Measurements from ENCODE around the gene SERTAD3. TPM values are rescaled to one million over a fixed set of nuclear protein-coding genes. Genes with fewer than 3 reads are reported as not detected.

The SERTAD3 gene
- total and polyA plus RNA-seq, 2 of the 8 experiments (the other 6 are each of a cell fraction or from before 2014, with no cell fraction given), result 15.1 to 32.1 TPM

DNA sequence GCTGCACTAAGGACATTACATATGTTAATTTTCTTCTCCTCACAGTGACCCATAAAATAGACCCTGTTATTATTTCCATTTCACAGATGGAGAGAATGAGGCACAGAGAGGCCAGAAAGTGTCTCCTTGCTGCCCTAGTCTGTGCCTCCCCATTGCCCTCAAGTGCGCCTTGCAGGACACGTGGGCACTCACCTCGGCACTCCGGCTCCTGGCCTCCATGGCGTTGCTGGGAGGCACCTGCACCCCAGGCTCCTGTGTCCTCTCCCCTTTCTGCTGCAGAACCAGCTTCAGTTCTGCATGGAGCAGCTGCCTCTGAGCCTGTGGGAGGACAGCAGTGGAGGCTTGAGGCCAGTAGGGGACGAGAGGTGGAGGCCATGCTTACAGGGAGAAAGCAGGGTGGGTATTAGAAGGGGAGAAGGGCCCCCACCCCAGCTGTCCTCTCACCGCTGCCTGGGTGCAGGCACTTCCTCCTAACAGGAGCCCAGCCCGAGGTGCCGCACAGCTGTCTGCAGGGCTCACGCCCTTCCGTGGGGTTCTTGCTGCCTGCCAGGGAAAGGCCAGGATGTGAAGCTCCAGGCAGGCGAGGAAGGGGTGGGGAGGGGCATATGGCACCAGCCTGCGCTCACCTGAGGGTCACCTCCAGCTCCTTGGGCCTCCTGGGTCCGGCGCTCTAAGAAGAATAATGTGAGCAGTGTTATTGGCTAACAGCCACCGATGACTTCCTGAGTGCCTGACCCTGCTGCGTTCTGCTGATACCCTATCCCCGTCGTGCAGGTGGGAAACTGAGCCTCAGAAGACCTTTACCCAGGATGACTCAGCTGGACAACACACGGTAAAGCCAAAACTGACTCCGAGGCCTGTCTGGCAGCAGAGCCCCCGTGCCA lies 36.2 kb downstream of the SERTAD3 start:
- WGBS, 2 experiments (ENCODE audit: extremely low coverage in 1 of 2, insufficient coverage in 1 of 2, insufficient read length in 1 of 2, insufficient replicate concordance in 2 of 2, low coverage in 1 of 2, low lambda C conversion rate in 2 of 2, missing lambda C conversion rate in 1 of 2), result 87% methylated on average over 22 of the region's 22 CpGs; no CpG with 5 or more reads in 1 of the 2 experiments
- no peak for TF ChIP-seq HDAC2 (IDR thresholded peaks at IDR 0.05; ENCODE audit: borderline replicate concordance in 1 of 2, low read depth in 2 of 2, low read length in 2 of 2)
- TF ChIP-seq CHD2 (IDR thresholded peaks at IDR 0.05; ENCODE audit: low read length), result no peak
- TF ChIP-seq BACH1 (IDR thresholded peaks at IDR 0.05; ENCODE audit: low read length), result no peak
- no peak for TF ChIP-seq SP1 (IDR thresholded peaks at IDR 0.05; ENCODE audit: low read depth, low read length)
- TF ChIP-seq CBX5 (IDR thresholded peaks at IDR 0.05; ENCODE audit: low read depth, low read length), result no peak
- no peak for TF ChIP-seq EGR1 (IDR thresholded peaks at IDR 0.05; ENCODE audit: borderline replicate concordance, low read depth, low read length)
- TF ChIP-seq, protein P1, sequence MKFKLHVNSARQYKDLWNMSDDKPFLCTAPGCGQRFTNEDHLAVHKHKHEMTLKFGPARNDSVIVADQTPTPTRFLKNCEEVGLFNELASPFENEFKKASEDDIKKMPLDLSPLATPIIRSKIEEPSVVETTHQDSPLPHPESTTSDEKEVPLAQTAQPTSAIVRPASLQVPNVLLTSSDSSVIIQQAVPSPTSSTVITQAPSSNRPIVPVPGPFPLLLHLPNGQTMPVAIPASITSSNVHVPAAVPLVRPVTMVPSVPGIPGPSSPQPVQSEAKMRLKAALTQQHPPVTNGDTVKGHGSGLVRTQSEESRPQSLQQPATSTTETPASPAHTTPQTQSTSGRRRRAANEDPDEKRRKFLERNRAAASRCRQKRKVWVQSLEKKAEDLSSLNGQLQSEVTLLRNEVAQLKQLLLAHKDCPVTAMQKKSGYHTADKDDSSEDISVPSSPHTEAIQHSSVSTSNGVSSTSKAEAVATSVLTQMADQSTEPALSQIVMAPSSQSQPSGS (IDR thresholded peaks at IDR 0.05; ENCODE audit: low read length), result no peak
- no peak for TF ChIP-seq TAF1 (IDR thresholded peaks at IDR 0.05; ENCODE audit: low read depth, low read length)
- no peak for TF ChIP-seq SIRT6 (IDR thresholded peaks at IDR 0.05; ENCODE audit: low read length)
- TF ChIP-seq BRCA1 (IDR thresholded peaks at IDR 0.05; ENCODE audit: low read depth, low read length), result no peak

More for the DNA sequence above, 36.2 kb downstream of the SERTAD3 start:
- Histone ChIP-seq H4K5ac (ENCODE audit: insufficient read length, low read depth, low read length) (no peak overlapping the region), H3K4ac (replicated peaks; ENCODE audit: insufficient read length, low read depth, low read length) (no peak overlapping the region), H2BK12ac (ENCODE audit: low read depth, low read length) (no peak overlapping the region), H2BK5ac (ENCODE audit: low read depth, low read length) (peak overlapping the region; percentile 21; the same call in 1 of the 2 replicates), H4K91ac (replicated peaks; ENCODE audit: insufficient read length, low read length) (no peak overlapping the region), H3K36me3 (ENCODE audit: control insufficient read depth in 2 of 4, insufficient read depth in 4 of 4, low read length in 3 of 4) (no peaks in the 10 kb centered on the region), H3K9me3 (ENCODE audit: insufficient read depth in 2 of 2, low read depth in 1 of 2, low read length in 1 of 2) (no peaks in the 10 kb centered on the region), H3K4me1 (replicated peaks in 1 of 4; ENCODE audit: control insufficient read depth in 3 of 4, insufficient read depth in 4 of 4, low read length in 3 of 4) (peaks cover 5 to 13% (median 8%) of the 10 kb centered on the region in 4 experiments; a peak in 6 of 7 replicates), H4K20me1 (replicated peaks in 1 of 2; ENCODE audit: control insufficient read depth in 1 of 2, insufficient read depth in 2 of 2, low read length in 2 of 2) (no peaks in the 10 kb centered on the region), H3K79me2 (ENCODE audit: control insufficient read depth in 1 of 2, insufficient read depth in 2 of 2, low read length in 2 of 2) (no peaks in the 10 kb centered on the region), H2BK20ac (ENCODE audit: low read length) (0 out of 2 replicates have a peak overlapping the region, but pooled peaks have one; percentile 80), H3K18ac (ENCODE audit: extremely low read depth, low read length) (no peak overlapping the region; the same call in 1 of the 2 replicates), H2AFZ (ENCODE audit: low read length) (no peak overlapping the region), H4K8ac (ENCODE audit: extremely low read depth, insufficient read depth, low read length) (no peak overlapping the region; the same call in 1 of the 2 replicates), H3K14ac (ENCODE audit: insufficient read length) (no peak overlapping the region), H3K27me3 (replicated peaks in 1 of 4; ENCODE audit: control insufficient read depth in 3 of 4, extremely low read depth in 1 of 4, insufficient read depth in 3 of 4, low read length in 3 of 4) (no peaks in the 10 kb centered on the region), H3K27ac (ENCODE audit: low read depth, low read length) (0 out of 2 replicates have a peak overlapping the region, but pooled peaks have one; percentile 19), H3K23me2 (ENCODE audit: low read depth, low read length) (peaks cover 7% of the 10 kb centered on the region; the same call in 1 of the 2 replicates), H3K9ac (replicated peaks in 1 of 4; ENCODE audit: extremely low read depth in 1 of 4, low read depth in 3 of 4, low read length in 3 of 4) (no peak overlapping the region), H3K23ac (ENCODE audit: insufficient read length) (no peak overlapping the region), H3K56ac (replicated peaks; ENCODE audit: insufficient read length, low read depth, low read length) (no peak overlapping the region), H3K4me3 (ENCODE audit: extremely low read depth in 1 of 4, insufficient read depth in 2 of 4, low read depth in 3 of 4, low read length in 4 of 4) (no peak overlapping the region), H2BK15ac (ENCODE audit: low read length) (peak overlapping the region; percentile 92; the same call in 1 of the 2 replicates), H2BK120ac (replicated peaks; ENCODE audit: low read depth, low read length) (no peak overlapping the region), H2AK5ac (ENCODE audit: low read depth, low read length) (no peak overlapping the region), H3K79me1 (ENCODE audit: low read depth, low read length) (no peaks in the 10 kb centered on the region), H3K4me2 (ENCODE audit: insufficient read depth in 1 of 2, low read depth in 2 of 2, low read length in 2 of 2) (no peak overlapping the region)
- DNase-seq (ENCODE audit: low read depth in 1 of 2, low spot score in 2 of 2), result no peak
- POLR2A ChIA-PET (ENCODE audit: partially characterized antibody), result interaction anchor here (0.9 to 6.4 kb wide), 6 partner anchors 10 to 52 kb away, joined by 3 to 27 read pairs (median 10); partner anchors contain the start of genes SERTAD1 and SERTAD3
- CTCF ChIA-PET (ENCODE audit: partially characterized antibody), result interaction anchor here (0.6 to 5.1 kb wide), 5 partner anchors 12 to 755 kb away, joined by 3 to 41 read pairs (median 5); no protein-coding TSS in a partner anchor
- no peak for FAIRE-seq
